Keratinocyte (primary cell): ENCODE data around the gene AFAP1L2. TPM values are rescaled to one million over a fixed set of nuclear protein-coding genes. Genes with fewer than 3 reads are reported as not detected.

Source experiments
- DNase-seq: peaks from one replicate; pipeline ENCODE4 v3.0.0-alpha.2; 2011; ENCODE audit warnings: low read depth, missing footprints, low spot score
- FAIRE-seq: peaks from 2 replicates; lab custom pipeline; 2011; peaks lifted over from hg19 to GRCh38; lab: Jason Lieb, UNC
- H2AFZ ChIP-seq: 2 replicates; pipeline ENCODE4 v1.6.0; 2012; ENCODE audit warnings: low read length, control low read depth, inconsistent platforms; ENCODE audit not compliant: control insufficient read depth
- H3K27ac ChIP-seq: 2 replicates; pipeline ENCODE4 v1.5.1; 2011; ENCODE audit warnings: low read length; ENCODE audit not compliant: control insufficient read depth, insufficient read depth
- H3K27me3 ChIP-seq: 3 replicates; pipeline ENCODE4 v1.6.0; 2011; ENCODE audit warnings: low read length; ENCODE audit not compliant: control insufficient read depth, insufficient read depth; ENCODE audit errors: extremely low read depth
- H3K36me3 ChIP-seq, 2 experiments: 2 replicates in 1 of 2; 3 replicates in 1 of 2; pipeline ENCODE4 v1.5.1; 2011; ENCODE audit warnings: low read length in 2 of 2, mild to moderate bottlenecking in 1 of 2; ENCODE audit not compliant: control insufficient read depth in 2 of 2, insufficient read depth in 2 of 2; ENCODE audit errors: extremely low read depth in 1 of 2
- H3K4me1 ChIP-seq: 3 replicates; pipeline ENCODE4 v1.5.1; 2011; ENCODE audit warnings: low read length; ENCODE audit not compliant: control insufficient read depth, insufficient read depth; ENCODE audit errors: extremely low read depth
- H3K4me2 ChIP-seq: 3 replicates; pipeline ENCODE4 v1.6.0; 2011; ENCODE audit warnings: low read depth, low read length; ENCODE audit not compliant: control insufficient read depth, insufficient read depth; ENCODE audit errors: extremely low read depth
- H3K4me3 ChIP-seq, 3 experiments: fragments of 200-600 bp in 1 of 3; sonication (generic) in 1 of 3; 2 replicates in 2 of 3; 3 replicates in 1 of 3; pipeline ENCODE4 v1.5.1; 2011 to 2016; ENCODE audit warnings: low read length in 3 of 3, mild to moderate bottlenecking in 3 of 3, control low read depth in 2 of 3, inconsistent platforms in 1 of 3, low read depth in 1 of 3, mixed read lengths in 1 of 3, mixed run types in 1 of 3, moderate library complexity in 1 of 3; ENCODE audit not compliant: control insufficient read depth in 2 of 3, insufficient read depth in 2 of 3; ENCODE audit errors: extremely low read depth in 1 of 3
- H3K79me2 ChIP-seq: 2 replicates; pipeline ENCODE4 v1.6.0; 2012; ENCODE audit warnings: low read length; ENCODE audit not compliant: control insufficient read depth, insufficient read depth
- H3K9ac ChIP-seq: 3 replicates; pipeline ENCODE4 v1.6.0; 2011; ENCODE audit warnings: low read length; ENCODE audit not compliant: control insufficient read depth, insufficient read depth; ENCODE audit errors: extremely low read depth
- H3K9me1 ChIP-seq: 3 replicates; pipeline ENCODE4 v1.6.0; 2011; ENCODE audit warnings: low read length; ENCODE audit not compliant: control insufficient read depth, insufficient read depth; ENCODE audit errors: extremely low read depth
- H3K9me3 ChIP-seq: 2 replicates; pipeline ENCODE4 v1.5.1; 2012; ENCODE audit warnings: low read depth, low read length; ENCODE audit not compliant: control insufficient read depth
- H4K20me1 ChIP-seq: 3 replicates; pipeline ENCODE4 v1.6.0; 2011; ENCODE audit warnings: low read length; ENCODE audit not compliant: control insufficient read depth, insufficient read depth; ENCODE audit errors: extremely low read depth
- EZH2 ChIP-seq: IDR thresholded peaks from one replicate; pipeline ENCODE4 v1.6.1; 2012; ENCODE audit warnings: inconsistent platforms, mild to moderate bottlenecking, low read length, moderate library complexity
- dilution Hi-C: fragments of 300-500 bp; cut with MboI; formaldehyde crosslinking; loops from one replicate; pipeline ENCODE4 v1.7.0; 2020; ENCODE audit warnings: low sequenced_read_pairs; ENCODE audit not compliant: extremely low pct_ligation_motif_present
- polyA plus RNA-seq, 5 experiments: library from polyadenylated mRNA; depleted of rRNA in 3 of 5; stranded (reverse) in 3 of 5; stranded (forward) in 1 of 5; unstranded in 1 of 5; fragments of >200 nt; gene quantifications; 1 replicate in 1 of 5; 2 replicates in 3 of 5; 3 replicates in 1 of 5; pipeline versions ENCODE4 v1.2.1 to v1.2.3, GENCODE V29; 2011 to 2012; ENCODE audit warnings: missing spikeins in 2 of 5, low read depth in 1 of 5, low replicate concordance in 1 of 5
- TF ChIP-seq, protein P1 (sequence below), 3 experiments: IDR thresholded peaks in 1 of 3; conservative IDR thresholded peaks in 1 of 3; optimal IDR thresholded peaks in 1 of 3; 2 replicates in 2 of 3; 3 replicates in 1 of 3; pipeline versions ENCODE3 to v1.5.1; 2011; ENCODE audit warnings: low read length in 3 of 3, mild to moderate bottlenecking in 3 of 3, moderate library complexity in 2 of 3, control low read depth in 1 of 3, inconsistent platforms in 1 of 3; ENCODE audit not compliant: insufficient read depth in 2 of 3; ENCODE audit errors: extremely low read depth in 1 of 3

The AFAP1L2 gene
- polyA plus RNA-seq, 1 donor (not counting 4 experiments of a cell fraction or from before 2014, with no cell fraction given) = 40.4 TPM

DNA sequence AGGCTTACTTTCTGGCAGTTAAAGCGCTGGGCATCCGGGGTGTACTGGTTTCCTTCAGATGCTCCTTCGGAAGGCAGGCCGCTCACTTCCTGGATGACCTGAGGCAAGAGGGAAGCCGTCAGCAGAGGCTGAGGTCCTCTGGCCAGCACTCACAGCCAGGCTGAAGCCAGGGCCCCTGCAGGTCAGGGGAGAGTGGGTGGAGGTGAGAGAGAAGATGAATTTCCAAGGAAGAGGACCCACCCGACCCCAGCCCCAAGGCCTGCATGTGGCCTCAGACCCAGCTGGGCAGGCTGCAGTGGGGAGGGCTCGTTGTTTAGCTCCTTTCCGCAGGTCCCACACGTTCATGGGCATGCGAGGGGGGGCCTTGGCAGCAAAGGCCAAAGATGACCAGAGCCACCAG lies 94.0 kb downstream of the AFAP1L2 start:
- Histone ChIP-seq H3K27me3 (no peaks in the 10 kb centered on the region), H3K4me3 (no peak overlapping the region), H4K20me1 (no peaks in the 10 kb centered on the region), H2AFZ (no peak overlapping the region), H3K9me1 (no peaks in the 10 kb centered on the region), H3K36me3 (peaks cover 18 to 44% of the 10 kb centered on the region in 2 experiments), H3K4me2 (no peak overlapping the region), H3K27ac (no peak overlapping the region), H3K9ac (no peak overlapping the region), H3K4me1 (peaks cover 10% of the 10 kb centered on the region), H3K9me3 (no peaks in the 10 kb centered on the region), H3K79me2 (no peaks in the 10 kb centered on the region)
- dilution Hi-C loops = no loop called here
- TF ChIP-seq, protein P1, sequence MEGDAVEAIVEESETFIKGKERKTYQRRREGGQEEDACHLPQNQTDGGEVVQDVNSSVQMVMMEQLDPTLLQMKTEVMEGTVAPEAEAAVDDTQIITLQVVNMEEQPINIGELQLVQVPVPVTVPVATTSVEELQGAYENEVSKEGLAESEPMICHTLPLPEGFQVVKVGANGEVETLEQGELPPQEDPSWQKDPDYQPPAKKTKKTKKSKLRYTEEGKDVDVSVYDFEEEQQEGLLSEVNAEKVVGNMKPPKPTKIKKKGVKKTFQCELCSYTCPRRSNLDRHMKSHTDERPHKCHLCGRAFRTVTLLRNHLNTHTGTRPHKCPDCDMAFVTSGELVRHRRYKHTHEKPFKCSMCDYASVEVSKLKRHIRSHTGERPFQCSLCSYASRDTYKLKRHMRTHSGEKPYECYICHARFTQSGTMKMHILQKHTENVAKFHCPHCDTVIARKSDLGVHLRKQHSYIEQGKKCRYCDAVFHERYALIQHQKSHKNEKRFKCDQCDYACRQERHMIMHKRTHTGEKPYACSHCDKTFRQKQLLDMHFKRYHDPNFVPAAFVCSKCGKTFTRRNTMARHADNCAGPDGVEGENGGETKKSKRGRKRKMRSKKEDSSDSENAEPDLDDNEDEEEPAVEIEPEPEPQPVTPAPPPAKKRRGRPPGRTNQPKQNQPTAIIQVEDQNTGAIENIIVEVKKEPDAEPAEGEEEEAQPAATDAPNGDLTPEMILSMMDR (optimal IDR thresholded peaks at IDR 0.05 in 1 of 3, IDR thresholded peaks at IDR 0.05 in 1 of 3, conservative IDR thresholded peaks at IDR 0.05 in 1 of 3; ENCODE audit: extremely low read depth in 1 of 3, insufficient read depth in 2 of 3, low read length in 3 of 3) = no peak
- TF ChIP-seq EZH2 = no peak
- DNase-seq (no peak), FAIRE-seq (no peak)

DNA sequence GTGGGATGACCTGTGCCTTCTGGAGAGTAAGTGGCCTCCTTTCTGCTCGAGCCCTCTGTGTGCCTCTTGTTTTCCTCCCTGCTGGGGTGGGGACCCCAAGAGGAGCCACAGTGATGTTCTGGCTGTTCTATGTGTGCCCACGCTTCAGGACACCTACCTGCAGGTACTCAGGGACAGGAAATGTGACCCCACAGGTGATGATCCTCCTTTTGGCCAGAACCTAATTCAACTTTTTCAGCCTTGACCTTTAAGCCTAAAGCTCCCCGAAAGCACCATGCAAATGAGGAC lies 95.0 kb downstream of the AFAP1L2 start:
- no peaks in the 10 kb centered on the region for H4K20me1 ChIP-seq
- H2AFZ ChIP-seq = no peak overlapping the region
- FAIRE-seq (no peak), DNase-seq (no peak)
- H3K9me1 ChIP-seq = no peaks in the 10 kb centered on the region
- H3K27me3 ChIP-seq = no peaks in the 10 kb centered on the region
- no peak for TF ChIP-seq EZH2
- TF ChIP-seq, protein P1 (optimal IDR thresholded peaks at IDR 0.05 in 1 of 3, IDR thresholded peaks at IDR 0.05 in 1 of 3, conservative IDR thresholded peaks at IDR 0.05 in 1 of 3; ENCODE audit: extremely low read depth in 1 of 3, insufficient read depth in 2 of 3, low read length in 3 of 3) = no peak
- H3K4me1 ChIP-seq = peaks cover 14% of the 10 kb centered on the region
- dilution Hi-C loops = no loop called here
- no peak overlapping the region for H3K27ac ChIP-seq
- H3K4me2 ChIP-seq = no peak overlapping the region
- H3K79me2 ChIP-seq = no peaks in the 10 kb centered on the region
- H3K9ac ChIP-seq = no peak overlapping the region
- no peak overlapping the region for H3K4me3 ChIP-seq
- peaks cover 18 to 43% of the 10 kb centered on the region in 2 experiments for H3K36me3 ChIP-seq
- no peaks in the 10 kb centered on the region for H3K9me3 ChIP-seq
